Mesenchymal stem cell (in vitro differentiated cells and primary cell): ENCODE data around the gene ABLIM2.

Experiments
- DNase-seq: peaks from one replicate; pipeline ENCODE4 v3.0.0-alpha.2; 2013
- H2AFZ ChIP-seq: one replicate; pipeline ENCODE4 v1.6.1; 2013; ENCODE audit warnings: low read depth, mild to moderate bottlenecking, control low read depth, inconsistent platforms, low read length, moderate library complexity
- H2AK5ac ChIP-seq: 2 replicates; pipeline ENCODE4 v1.6.1; 2013; ENCODE audit warnings: low read length, moderate library complexity, mild to moderate bottlenecking, inconsistent platforms; ENCODE audit not compliant: severe bottlenecking
- H2BK120ac ChIP-seq: one replicate; pipeline ENCODE4 v1.6.1; 2013; ENCODE audit warnings: low read depth, mild to moderate bottlenecking, inconsistent platforms, low read length, moderate library complexity
- H2BK12ac ChIP-seq, 2 experiments: one replicate each; pipeline ENCODE4 v1.6.1; 2013; ENCODE audit warnings: inconsistent platforms in 2 of 2, low read length in 2 of 2, mild to moderate bottlenecking in 2 of 2, moderate library complexity in 2 of 2, control low read depth in 1 of 2
- H2BK15ac ChIP-seq: one replicate; pipeline ENCODE4 v1.6.1; 2013; ENCODE audit warnings: mild to moderate bottlenecking, low read depth, inconsistent platforms; ENCODE audit not compliant: poor library complexity, severe bottlenecking
- H2BK5ac ChIP-seq: 2 replicates; pipeline ENCODE4 v1.6.1; 2013; ENCODE audit warnings: low read depth, mild to moderate bottlenecking, low read length, control low read depth, inconsistent platforms; ENCODE audit not compliant: poor library complexity, severe bottlenecking
- H3K14ac ChIP-seq, 2 experiments: one replicate each; pipeline ENCODE4 v1.6.1; 2013; ENCODE audit warnings: inconsistent platforms in 2 of 2, low read length in 2 of 2, control low read depth in 1 of 2, mild to moderate bottlenecking in 1 of 2, moderate library complexity in 1 of 2
- H3K18ac ChIP-seq, 2 experiments: one replicate each; pipeline ENCODE4 v1.6.1; 2013; ENCODE audit warnings: inconsistent platforms in 2 of 2, low read length in 2 of 2, control low read depth in 1 of 2, low read depth in 1 of 2, mild to moderate bottlenecking in 1 of 2
- H3K23ac ChIP-seq, 2 experiments: one replicate each; pipeline ENCODE4 v1.6.1; 2013; ENCODE audit warnings: inconsistent platforms in 2 of 2, low read length in 2 of 2, mild to moderate bottlenecking in 2 of 2, moderate library complexity in 2 of 2, control low read depth in 1 of 2
- H3K27ac ChIP-seq: 2 replicates; pipeline ENCODE4 v1.5.1; 2013; ENCODE audit warnings: mild to moderate bottlenecking, moderate library complexity, low read length, control low read depth, inconsistent platforms; ENCODE audit not compliant: poor library complexity, severe bottlenecking
- H3K27me3 ChIP-seq, 2 experiments: 2 replicates each; pipeline versions ENCODE4 v1.6.1 to v1.7.0; 2013; ENCODE audit warnings: low read length in 2 of 2, mild to moderate bottlenecking in 2 of 2, moderate library complexity in 2 of 2, control low read depth in 1 of 2, inconsistent platforms in 1 of 2; ENCODE audit not compliant: control insufficient read depth in 1 of 2, insufficient read depth in 1 of 2
- H3K36me3 ChIP-seq, 2 experiments: 2 replicates each; pipeline versions ENCODE4 v1.6.1 to v1.7.0; 2013; ENCODE audit warnings: low read length in 2 of 2, control low read depth in 1 of 2, inconsistent platforms in 1 of 2, low read depth in 1 of 2, mild to moderate bottlenecking in 1 of 2; ENCODE audit not compliant: insufficient read depth in 2 of 2, control insufficient read depth in 1 of 2
- H3K4ac ChIP-seq, 2 experiments: one replicate each; pipeline ENCODE4 v1.6.1; 2013; ENCODE audit warnings: inconsistent platforms in 2 of 2, low read length in 2 of 2, mild to moderate bottlenecking in 2 of 2, moderate library complexity in 2 of 2, control low read depth in 1 of 2, low read depth in 1 of 2
- H3K4me1 ChIP-seq: 2 replicates; pipeline ENCODE4 v1.6.1; 2013; ENCODE audit warnings: low read depth, low read length, control low read depth; ENCODE audit not compliant: control insufficient read depth, insufficient read depth
- H3K4me2 ChIP-seq: 2 replicates; pipeline ENCODE4 v1.6.1; 2013; ENCODE audit warnings: low read length, mild to moderate bottlenecking, inconsistent platforms; ENCODE audit not compliant: poor library complexity, severe bottlenecking
- H3K4me3 ChIP-seq, 2 experiments: 2 replicates each; pipeline versions ENCODE4 v1.5.1 to v1.7.0; 2013; ENCODE audit warnings: low read length in 2 of 2, mild to moderate bottlenecking in 2 of 2, control low read depth in 1 of 2, low read depth in 1 of 2; ENCODE audit not compliant: insufficient read depth in 1 of 2
- H3K79me1 ChIP-seq: replicated peaks from 2 replicates; pipeline ENCODE4 v1.6.1; 2013; ENCODE audit warnings: mild to moderate bottlenecking, control low read depth, low read length, inconsistent platforms; ENCODE audit not compliant: poor library complexity, severe bottlenecking
- H3K9ac ChIP-seq: 2 replicates; pipeline ENCODE4 v1.7.0; 2013; ENCODE audit warnings: mild to moderate bottlenecking, low read length, moderate library complexity
- H3K9me3 ChIP-seq: 2 replicates; pipeline ENCODE4 v1.7.0; 2013; ENCODE audit warnings: mild to moderate bottlenecking, low read length; ENCODE audit not compliant: control insufficient read depth
- H4K8ac ChIP-seq: one replicate; pipeline ENCODE4 v1.6.1; 2013; ENCODE audit warnings: inconsistent platforms, mild to moderate bottlenecking, low read length, moderate library complexity
- H4K91ac ChIP-seq: one replicate; pipeline ENCODE4 v1.6.1; 2013; ENCODE audit warnings: mild to moderate bottlenecking, low read length, inconsistent platforms
- WGBS: methylation state at CpG from one replicate; pipeline ENCODE4 v1.1.7; 2013; ENCODE audit warnings: mixed read lengths; 5-methylcytosine and 5-hydroxymethylcytosine counted together

ABLIM2 gene

DNA sequence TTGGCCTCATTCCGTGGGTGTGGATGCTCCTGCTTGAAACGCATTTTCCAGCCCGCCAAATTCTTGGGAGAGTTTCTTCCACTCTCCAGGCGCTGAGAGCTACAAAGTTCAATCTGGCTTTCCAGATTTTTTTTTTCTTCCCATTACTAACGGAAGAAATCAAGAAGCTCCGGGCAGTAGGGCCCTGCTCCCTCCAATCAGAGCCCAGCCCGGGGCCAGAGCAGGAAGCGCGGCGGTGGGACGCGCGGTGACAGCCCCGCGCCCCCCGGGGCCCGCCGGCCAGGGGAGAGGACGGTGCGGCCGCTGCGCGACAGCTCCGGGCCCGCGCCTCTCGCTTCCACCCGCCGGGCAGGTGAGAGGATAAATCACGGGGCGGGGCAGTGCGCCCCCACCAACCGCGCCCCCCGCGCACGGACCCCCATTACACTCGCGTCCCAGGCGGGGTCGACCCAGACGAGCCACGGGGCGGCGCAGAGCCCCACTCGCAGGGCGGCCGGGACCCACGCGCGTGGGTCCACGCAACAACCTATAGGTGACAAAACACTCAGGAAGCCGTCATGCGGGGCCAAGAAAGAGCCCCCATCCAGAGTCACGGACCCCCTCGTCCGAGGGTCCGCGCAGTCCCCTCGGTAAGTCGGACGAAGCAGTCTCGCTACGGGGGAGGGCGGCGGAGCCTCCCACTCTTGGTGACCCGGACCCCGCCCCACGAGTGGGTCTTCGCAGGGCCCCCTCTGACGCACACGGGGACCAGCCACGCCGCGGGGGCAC, 219.8 kb downstream of the ABLIM2 start:
- Histone ChIP-seq H4K8ac (peak overlapping the region; percentile 69), H4K91ac (peak overlapping the region; percentile 93), H3K14ac (peak overlapping the region; percentile 95 to 96), H3K36me3 (peaks cover 3 to 4% of the 10 kb centered on the region in 2 experiments), H2BK120ac (peak overlapping the region; percentile 98), H2BK5ac (peak overlapping the region; percentile 85), H3K4ac (peak overlapping the region; percentile 94 to 99), H2BK12ac (peak overlapping the region in 1 of 2 experiments; percentile 83), H3K79me1 (peaks cover 6% of the 10 kb centered on the region), H3K27ac (peak overlapping the region; percentile 61), H3K27me3 (no peaks in the 10 kb centered on the region), H3K4me3 (peak overlapping the region; percentile 85 to 98), H3K4me1 (peaks cover 23% of the 10 kb centered on the region), H3K4me2 (peak overlapping the region; percentile 90), H2BK15ac (peak overlapping the region; percentile 93), H3K18ac (peak overlapping the region; percentile 94 to 96), H3K9me3 (no peaks in the 10 kb centered on the region), H3K9ac (peak overlapping the region; percentile 91), H2AK5ac (no peak overlapping the region), H3K23ac (peak overlapping the region; percentile 45 to 100), H2AFZ (no peak overlapping the region)
- DNase-seq = peak; percentile 65
- under 1% methylated on average over 60 of the region's 75 CpGs for WGBS

DNA sequence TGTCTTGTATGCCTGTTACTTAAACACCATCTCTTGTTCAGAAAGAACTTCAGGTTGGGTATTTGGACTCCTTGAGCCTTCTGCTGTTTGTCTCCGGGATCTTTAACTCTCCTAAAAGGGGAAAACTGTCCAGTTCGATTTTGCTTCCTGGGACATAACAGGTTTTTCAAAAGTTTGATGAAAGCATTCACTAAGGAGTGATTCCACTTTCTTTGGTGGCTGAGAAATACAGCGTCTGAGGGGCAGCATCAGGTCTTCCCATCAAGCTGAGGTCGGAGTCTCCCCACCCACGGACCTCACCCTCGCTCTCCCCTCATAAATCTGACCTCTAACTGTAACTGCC, 220.4 kb downstream of the ABLIM2 start:
- WGBS = 16% methylated on average over 6 of the region's 6 CpGs
- H3K14ac ChIP-seq = peak overlapping the region in 1 of 2 experiments; percentile 94
- peak overlapping the region in 1 of 2 experiments; percentile 45 for H3K23ac ChIP-seq
- no peaks in the 10 kb centered on the region for H3K27me3 ChIP-seq
- H3K27ac ChIP-seq = peak overlapping the region; percentile 61
- peak overlapping the region; percentile 85 to 98 for H3K4me3 ChIP-seq
- H2AK5ac ChIP-seq = no peak overlapping the region
- peak overlapping the region; percentile 75 to 94 for H3K18ac ChIP-seq
- H3K4me2 ChIP-seq = peak overlapping the region; percentile 90
- H3K9me3 ChIP-seq = no peaks in the 10 kb centered on the region
- no peak for DNase-seq
- H2BK120ac ChIP-seq = no peak overlapping the region
- peak overlapping the region; percentile 19 for H2BK15ac ChIP-seq
- H2AFZ ChIP-seq = no peak overlapping the region
- H4K8ac ChIP-seq = no peak overlapping the region
- H3K4me1 ChIP-seq = peaks cover 25% of the 10 kb centered on the region
- H4K91ac ChIP-seq = no peak overlapping the region
- peaks cover 8% of the 10 kb centered on the region in 2 experiments for H3K36me3 ChIP-seq
- peak overlapping the region in 1 of 2 experiments; percentile 99 for H3K4ac ChIP-seq
- H2BK5ac ChIP-seq = no peak overlapping the region
- peak overlapping the region in 1 of 2 experiments; percentile 30 for H2BK12ac ChIP-seq
- peaks cover 6% of the 10 kb centered on the region for H3K79me1 ChIP-seq
- peak overlapping the region; percentile 91 for H3K9ac ChIP-seq

DNA sequence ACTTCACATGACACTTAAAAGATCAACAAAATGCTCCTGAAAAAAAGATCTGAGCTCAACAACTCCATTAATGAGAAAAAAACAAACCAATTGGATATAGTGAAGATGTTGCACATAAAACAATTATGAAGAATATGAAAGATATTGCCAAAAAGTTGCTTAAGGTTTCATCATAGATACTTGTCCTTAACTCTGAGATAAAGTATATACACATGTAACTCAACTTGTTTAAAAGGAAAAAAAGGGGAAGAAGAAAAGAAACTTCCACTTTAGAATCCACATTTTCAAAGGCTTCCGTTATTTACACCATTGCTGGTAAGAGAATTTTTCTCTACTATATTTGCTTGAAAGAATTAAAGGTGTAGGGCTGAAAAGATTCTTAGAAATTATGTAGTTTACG, 221.6 kb downstream of the ABLIM2 start:
- no peak for DNase-seq
- H2BK5ac ChIP-seq = no peak overlapping the region
- no peak overlapping the region for H3K18ac ChIP-seq
- no peak overlapping the region for H4K91ac ChIP-seq
- H3K9me3 ChIP-seq = no peaks in the 10 kb centered on the region
- H3K4me2 ChIP-seq = no peak overlapping the region
- no peak overlapping the region for H3K27ac ChIP-seq
- no peak overlapping the region for H2AK5ac ChIP-seq
- no peak overlapping the region for H3K4ac ChIP-seq
- H3K4me3 ChIP-seq = peak overlapping the region in 1 of 2 experiments; percentile 85
- no peak overlapping the region for H3K23ac ChIP-seq
- H2BK120ac ChIP-seq = no peak overlapping the region
- no peaks in the 10 kb centered on the region for H3K27me3 ChIP-seq
- no peak overlapping the region for H2AFZ ChIP-seq
- peaks cover 6% of the 10 kb centered on the region for H3K79me1 ChIP-seq
- no peak overlapping the region for H4K8ac ChIP-seq
- peaks cover 20% of the 10 kb centered on the region for H3K4me1 ChIP-seq
- H3K9ac ChIP-seq = peak overlapping the region; percentile 91
- 100% methylated on average over 1 of the region's 2 CpGs for WGBS
- H2BK15ac ChIP-seq = no peak overlapping the region
- peaks cover 8% of the 10 kb centered on the region in 2 experiments for H3K36me3 ChIP-seq
- H2BK12ac ChIP-seq = no peak overlapping the region
- H3K14ac ChIP-seq = no peak overlapping the region

DNA sequence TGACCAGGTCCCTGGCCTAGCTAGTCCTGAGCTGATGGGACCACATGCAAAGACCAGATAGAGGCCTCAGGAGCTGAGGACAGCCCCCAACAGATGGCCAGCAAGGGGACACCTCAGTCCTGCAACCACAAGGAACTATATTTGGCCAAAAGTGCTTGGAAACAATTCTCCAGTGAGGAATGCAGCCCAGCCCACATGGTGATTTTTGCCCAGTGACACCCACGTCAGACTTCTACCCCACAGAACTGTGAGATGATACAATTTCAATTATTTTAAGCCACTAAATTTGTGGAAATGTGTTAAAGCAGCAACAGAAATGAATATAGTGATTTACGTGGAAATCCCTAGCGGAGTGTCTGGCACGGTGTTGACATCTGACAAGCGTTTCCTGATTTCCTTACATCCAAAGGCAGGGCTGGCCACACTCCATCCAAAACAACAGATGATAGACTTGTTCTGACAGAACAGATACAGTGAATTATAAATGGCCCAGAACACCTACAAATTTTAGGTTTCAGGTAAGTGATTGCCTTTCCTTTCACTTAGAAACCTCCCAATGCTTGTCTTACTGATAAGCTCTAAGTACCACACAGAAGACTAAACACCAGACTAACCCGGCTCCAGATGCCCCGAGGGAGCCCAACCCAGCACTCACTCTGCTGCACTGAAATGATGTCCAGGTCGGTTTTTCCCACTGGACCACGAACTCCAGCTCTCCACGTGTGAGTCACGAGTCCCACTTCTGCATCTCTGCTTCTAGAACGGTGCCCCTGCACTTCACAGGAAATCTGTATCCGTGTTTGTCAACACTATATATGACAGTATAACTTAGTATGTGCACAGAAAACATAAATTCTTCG, 224.7 kb downstream of the ABLIM2 start:
- WGBS = 80% methylated on average over 8 of the region's 14 CpGs
- no peak overlapping the region for H4K8ac ChIP-seq

More for the DNA sequence above, 224.7 kb downstream of the ABLIM2 start:
- no peak overlapping the region for H3K4me3 ChIP-seq
- H3K36me3 ChIP-seq = peaks cover 8% of the 10 kb centered on the region in 2 experiments
- H2BK12ac ChIP-seq = no peak overlapping the region
- no peak overlapping the region for H2BK5ac ChIP-seq
- H2BK120ac ChIP-seq = no peak overlapping the region
- H3K4me2 ChIP-seq = no peak overlapping the region
- H2AFZ ChIP-seq = no peak overlapping the region
- H3K18ac ChIP-seq = no peak overlapping the region
- H2BK15ac ChIP-seq = no peak overlapping the region
- H4K91ac ChIP-seq = no peak overlapping the region
- H3K9me3 ChIP-seq = no peaks in the 10 kb centered on the region
- H3K9ac ChIP-seq = no peak overlapping the region
- H3K27ac ChIP-seq = no peak overlapping the region
- H2AK5ac ChIP-seq = peak overlapping the region; percentile 8
- H3K23ac ChIP-seq = no peak overlapping the region
- no peak overlapping the region for H3K14ac ChIP-seq
- no peak overlapping the region for H3K4ac ChIP-seq
- peaks cover 6% of the 10 kb centered on the region for H3K79me1 ChIP-seq
- peaks cover 15% of the 10 kb centered on the region for H3K4me1 ChIP-seq
- DNase-seq = peak; percentile 53
- no peaks in the 10 kb centered on the region for H3K27me3 ChIP-seq
